SK-N-MC (cell line): Measurements from ENCODE around the gene PRKG1.

ENCODE experiments used
- EZH2 ChIP-seq: fragments of 200-600 bp; sonication (generic); IDR thresholded peaks from one replicate; pipeline ENCODE4 v1.6.1; 2017; ENCODE audit warnings: antibody characterized with exemption
- FOXP2 ChIP-seq: optimal IDR thresholded peaks from 2 replicates; pipeline ENCODE3; 2011; ENCODE audit warnings: mild to moderate bottlenecking, moderate library complexity; ENCODE audit not compliant: insufficient read depth; ENCODE audit errors: extremely low read length, control extremely low read depth
- POLR2AphosphoS5 ChIP-seq: IDR thresholded peaks from 2 replicates; pipeline ENCODE4 v1.6.1; 2012; ENCODE audit warnings: mild to moderate bottlenecking, low read depth, low read length, borderline replicate concordance

GRCh38 chr10:52078397-52078937 is 1004.2 kb downstream of the PRKG1 start:
- no peak for TF ChIP-seq POLR2AphosphoS5
- TF ChIP-seq EZH2: no peak
- no peak for TF ChIP-seq FOXP2
